ENCODE results near the gene ARHGAP26.

The ARHGAP26 gene, protein sequence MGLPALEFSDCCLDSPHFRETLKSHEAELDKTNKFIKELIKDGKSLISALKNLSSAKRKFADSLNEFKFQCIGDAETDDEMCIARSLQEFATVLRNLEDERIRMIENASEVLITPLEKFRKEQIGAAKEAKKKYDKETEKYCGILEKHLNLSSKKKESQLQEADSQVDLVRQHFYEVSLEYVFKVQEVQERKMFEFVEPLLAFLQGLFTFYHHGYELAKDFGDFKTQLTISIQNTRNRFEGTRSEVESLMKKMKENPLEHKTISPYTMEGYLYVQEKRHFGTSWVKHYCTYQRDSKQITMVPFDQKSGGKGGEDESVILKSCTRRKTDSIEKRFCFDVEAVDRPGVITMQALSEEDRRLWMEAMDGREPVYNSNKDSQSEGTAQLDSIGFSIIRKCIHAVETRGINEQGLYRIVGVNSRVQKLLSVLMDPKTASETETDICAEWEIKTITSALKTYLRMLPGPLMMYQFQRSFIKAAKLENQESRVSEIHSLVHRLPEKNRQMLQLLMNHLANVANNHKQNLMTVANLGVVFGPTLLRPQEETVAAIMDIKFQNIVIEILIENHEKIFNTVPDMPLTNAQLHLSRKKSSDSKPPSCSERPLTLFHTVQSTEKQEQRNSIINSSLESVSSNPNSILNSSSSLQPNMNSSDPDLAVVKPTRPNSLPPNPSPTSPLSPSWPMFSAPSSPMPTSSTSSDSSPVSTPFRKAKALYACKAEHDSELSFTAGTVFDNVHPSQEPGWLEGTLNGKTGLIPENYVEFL

DNA sequence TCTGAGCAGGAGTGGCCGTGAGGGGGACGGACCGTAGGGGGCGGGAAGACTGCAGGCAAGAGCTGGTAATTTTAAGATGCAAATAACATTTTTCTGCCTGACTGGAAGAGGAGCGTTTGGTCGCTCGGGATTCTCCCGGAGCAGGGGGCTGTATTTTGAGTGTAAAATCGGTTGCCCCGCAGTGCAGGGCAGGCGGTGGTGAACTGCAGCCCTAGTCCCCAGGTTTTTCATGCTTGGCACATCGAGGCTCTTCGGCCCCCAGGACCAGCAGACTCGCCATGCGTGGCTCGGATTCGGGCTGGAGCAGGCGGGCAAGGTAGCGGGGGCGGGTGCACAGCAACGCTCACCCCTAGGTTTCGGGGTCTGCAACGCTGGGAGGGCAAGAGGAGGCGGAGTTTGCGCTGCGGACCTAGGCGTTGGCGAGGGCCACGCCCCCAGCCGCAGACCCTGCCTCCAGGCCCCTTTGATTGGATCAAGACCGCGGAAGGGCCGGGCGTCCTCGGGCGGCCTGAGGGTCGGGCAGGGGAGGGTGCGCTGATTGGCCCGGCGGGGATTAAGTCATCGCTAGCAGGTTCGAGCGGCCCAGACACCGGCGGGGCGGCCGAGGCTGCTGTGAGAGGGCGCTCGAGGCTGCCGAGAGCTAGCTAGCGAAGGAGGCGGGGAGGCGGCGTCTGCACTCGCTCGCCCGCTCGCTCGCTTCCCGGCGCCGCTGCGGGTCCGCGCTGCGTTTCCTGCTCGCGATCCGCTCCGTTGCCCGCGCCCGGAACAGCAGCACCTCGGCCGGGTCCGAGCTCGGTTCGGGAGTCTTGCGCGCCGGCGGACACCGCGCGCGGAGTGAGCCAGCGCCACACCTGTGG is at the start of gene ARHGAP26:
ARHGAP26 (plus strand) TSS at position 585 of the 857 bp plus-strand sequence. CDS start 385 bp downstream, outside the sequence.
- peak; percentile 88 for DNase-seq (ENCODE audit: low read depth, low spot score)

DNA sequence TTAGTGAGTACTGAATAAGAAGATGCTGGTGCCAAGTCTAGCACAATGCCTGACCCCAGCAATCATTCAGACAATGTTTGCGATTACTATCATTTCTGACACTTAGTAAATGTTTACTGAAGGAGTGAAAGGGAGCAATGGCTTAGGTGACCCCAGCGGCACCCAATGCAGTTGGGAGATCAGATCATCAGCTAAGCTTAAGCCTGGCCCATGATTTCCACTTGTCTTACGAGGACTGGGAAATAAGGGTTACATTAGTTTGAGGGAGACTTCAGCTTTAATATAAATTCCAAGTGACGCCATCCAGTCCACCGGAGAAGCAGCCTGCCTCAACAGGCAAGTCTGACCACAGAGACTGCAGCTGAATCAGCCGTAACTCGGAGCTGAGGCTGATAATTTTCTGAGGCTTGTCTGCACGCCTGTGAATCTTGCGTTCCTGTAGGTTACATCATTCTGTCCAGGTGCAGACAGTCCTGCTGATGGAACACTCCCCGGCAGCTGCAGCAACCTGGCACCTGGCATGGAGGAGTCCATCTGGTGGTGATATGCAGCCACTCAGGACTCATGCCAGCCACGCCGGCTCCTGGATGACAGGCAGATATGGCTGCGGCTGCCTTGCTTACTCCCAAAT is 49.4 kb upstream of the ARHGAP26 start:
- no peak for DNase-seq (ENCODE audit: low read depth, low spot score)

GRCh38 chr5:142722146-142722545 is 48.0 kb upstream of the ARHGAP26 start:
- DNase-seq (ENCODE audit: low read depth, low spot score), result no peak

GRCh38 chr5:142722896-142723295 is 47.3 kb upstream of the ARHGAP26 start:
- DNase-seq (ENCODE audit: low read depth, low spot score), result no peak

DNA sequence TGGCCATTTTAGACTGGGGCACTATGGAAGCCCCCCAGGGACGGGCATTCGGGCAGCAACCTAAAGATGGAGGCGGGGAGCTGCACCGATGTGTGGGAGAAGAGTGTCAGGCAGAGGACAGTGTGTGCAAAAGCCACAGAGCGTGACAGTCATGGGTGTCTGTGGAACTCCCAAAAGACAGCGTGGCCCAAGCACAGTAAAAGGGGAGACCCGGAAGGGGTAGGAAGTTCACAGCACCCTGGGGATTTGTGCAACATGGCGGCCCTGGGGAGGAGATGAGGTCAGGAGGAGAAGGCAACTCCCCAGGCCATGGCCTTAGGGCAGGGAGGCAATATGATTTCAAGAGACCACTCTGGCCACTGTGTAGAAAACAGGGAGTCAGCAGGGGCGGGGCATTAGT is 45.4 kb upstream of the ARHGAP26 start:
- no peak for DNase-seq (ENCODE audit: low read depth, low spot score)

GRCh38 chr5:142725231-142726187 is 44.7 kb upstream of the ARHGAP26 start:
- DNase-seq (ENCODE audit: low read depth, low spot score), result no peak

DNA sequence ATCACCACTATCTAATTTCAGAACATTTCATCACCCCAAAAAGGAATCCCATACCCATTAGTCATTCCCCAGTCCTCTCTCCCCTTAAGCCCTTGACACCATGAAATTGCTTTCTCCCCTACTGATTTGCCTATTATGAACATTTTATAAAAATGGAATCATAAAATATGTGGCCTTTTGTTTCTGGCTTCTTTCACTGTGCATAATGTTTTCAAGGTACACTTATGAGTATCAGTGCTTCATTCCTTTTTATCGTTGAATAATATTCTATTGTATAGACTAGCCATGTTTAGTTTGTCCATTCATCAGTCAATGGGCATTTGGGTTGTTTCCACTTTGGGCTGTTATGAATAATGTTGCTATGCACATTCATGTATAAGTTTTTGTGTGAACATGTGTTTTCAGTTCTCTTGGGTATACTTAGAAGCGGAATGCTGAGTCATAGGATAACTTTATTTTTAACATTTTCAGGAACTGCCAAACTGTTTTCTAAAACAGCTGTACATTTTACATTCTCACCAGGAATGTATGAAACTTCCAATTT is 43.9 kb upstream of the ARHGAP26 start:
- peak; percentile 55 for DNase-seq (ENCODE audit: low read depth, low spot score)

DNA sequence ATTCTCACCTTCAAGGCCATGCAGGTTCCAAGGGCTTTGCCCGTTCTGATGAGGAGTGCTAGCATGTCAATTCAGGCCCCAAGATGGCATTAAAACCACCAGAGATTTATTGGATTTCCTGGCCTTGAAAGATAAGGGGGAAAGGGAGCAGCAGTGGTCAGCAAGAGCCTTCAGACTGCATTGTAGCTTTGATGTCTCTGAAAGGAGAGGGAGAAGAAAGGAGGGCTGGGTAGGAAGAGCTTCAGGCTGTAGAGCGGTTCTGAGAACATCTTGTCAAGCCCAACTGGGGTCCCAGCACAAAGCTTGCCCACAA is 42.5 kb upstream of the ARHGAP26 start:
- no peak for DNase-seq (ENCODE audit: low read depth, low spot score)

- no peak for DNase-seq (ENCODE audit: low read depth, low spot score)
Observed at GRCh38 chr5:142735323-142736246, 34.6 kb upstream of the ARHGAP26 start.

GRCh38 chr5:142736247-142736632 is 33.9 kb upstream of the ARHGAP26 start:
- no peak for DNase-seq (ENCODE audit: low read depth, low spot score)

- DNase-seq (ENCODE audit: low read depth, low spot score), result no peak
Observed at GRCh38 chr5:142737179-142737578, 33.0 kb upstream of the ARHGAP26 start.

DNA sequence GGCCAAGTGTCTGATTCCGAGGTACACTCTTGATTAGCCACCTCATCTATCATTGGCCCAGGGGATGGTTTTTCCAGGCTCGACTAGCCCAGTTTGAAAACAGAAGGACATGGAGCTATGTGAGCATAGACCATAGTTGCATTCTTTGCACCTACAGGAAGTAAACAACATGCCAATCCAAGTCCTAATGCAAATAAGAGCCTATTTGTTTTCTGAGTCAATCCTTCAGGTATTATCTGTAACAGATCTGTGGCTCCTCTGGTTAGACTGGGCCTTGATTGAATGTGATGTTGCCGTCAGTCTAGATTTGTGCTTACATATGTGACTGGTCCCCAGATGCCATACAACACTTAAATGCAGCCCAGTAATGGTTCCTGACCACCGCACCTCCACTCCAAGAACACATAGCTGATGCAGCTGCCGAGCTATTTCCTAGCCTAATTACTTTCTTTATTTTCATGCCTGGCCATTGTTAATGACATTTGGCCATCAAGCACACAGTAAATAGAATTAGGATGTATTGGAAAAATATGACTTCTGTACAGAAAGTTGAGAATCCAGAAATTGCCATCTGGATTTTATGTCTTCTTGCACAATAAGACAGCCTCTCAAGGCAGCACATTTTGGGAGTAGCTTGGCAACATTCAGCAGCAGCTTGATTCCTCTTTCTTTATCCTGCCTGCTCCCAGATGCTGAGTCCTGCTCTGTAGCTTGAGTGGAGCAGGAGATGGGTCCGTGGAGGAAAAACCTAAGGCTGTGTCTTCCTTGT is 29.5 kb upstream of the ARHGAP26 start:
- DNase-seq (ENCODE audit: low read depth, low spot score), result no peak

DNA sequence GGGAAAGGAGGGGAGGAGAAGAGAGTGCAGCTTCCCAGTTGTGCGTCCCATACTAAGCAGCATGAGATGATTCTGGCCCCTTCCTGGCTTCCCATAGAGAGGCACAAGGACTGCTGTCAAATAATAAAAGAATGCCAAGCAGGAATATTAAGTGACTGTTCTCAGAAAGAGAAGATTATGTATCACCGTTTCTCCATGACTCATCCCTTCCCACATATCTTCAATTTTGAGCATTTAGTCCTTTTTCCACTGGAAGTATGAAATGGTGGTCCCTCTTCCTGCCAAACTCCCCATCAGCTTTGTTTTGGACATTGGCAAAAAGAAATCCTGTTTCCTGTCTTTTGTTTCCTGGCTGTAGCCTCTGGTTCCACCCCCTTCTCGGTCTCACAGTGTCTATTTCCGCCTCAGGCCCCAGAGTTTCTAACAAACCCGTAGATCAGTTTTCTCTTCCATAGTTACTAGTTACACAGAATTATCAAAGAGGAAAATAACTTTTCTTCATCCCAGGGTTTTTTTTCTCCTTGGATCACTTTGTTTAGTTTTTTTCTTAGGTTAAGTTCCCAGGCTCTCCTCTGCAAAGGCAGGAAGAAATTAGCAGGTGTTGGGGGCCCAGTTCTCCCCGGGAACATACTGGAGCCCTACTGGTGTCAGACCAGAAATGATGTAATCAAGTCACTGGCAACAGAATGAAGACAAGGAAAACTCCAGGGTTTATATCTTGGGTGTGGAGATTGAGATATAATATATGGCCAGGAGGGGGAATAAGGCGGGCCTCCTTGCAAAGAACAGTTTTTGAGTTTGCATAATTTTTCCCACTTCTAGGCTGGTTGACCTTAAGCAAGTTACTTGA is 26.4 kb upstream of the ARHGAP26 start:
- DNase-seq (ENCODE audit: low read depth, low spot score), result no peak

DNA sequence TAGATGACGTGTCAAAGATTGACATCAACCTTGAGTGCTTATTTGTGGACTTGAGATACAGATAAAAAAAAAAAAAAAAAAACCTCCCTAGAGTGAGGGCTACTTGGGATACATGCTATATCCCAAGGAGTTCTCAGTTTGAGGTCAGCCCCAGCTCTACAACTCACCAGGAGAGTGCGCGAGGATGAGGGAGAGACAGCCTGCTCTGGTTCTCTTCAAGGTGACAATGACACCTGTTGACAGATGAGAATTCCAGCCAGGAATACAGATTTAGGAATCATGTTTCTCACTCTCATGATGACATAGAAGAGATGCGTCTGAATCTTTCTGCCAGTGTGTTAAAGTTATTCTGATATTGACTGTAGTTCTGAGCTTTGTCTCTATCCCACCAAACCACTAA is 24.9 kb upstream of the ARHGAP26 start:
- no peak for DNase-seq (ENCODE audit: low read depth, low spot score)

DNA sequence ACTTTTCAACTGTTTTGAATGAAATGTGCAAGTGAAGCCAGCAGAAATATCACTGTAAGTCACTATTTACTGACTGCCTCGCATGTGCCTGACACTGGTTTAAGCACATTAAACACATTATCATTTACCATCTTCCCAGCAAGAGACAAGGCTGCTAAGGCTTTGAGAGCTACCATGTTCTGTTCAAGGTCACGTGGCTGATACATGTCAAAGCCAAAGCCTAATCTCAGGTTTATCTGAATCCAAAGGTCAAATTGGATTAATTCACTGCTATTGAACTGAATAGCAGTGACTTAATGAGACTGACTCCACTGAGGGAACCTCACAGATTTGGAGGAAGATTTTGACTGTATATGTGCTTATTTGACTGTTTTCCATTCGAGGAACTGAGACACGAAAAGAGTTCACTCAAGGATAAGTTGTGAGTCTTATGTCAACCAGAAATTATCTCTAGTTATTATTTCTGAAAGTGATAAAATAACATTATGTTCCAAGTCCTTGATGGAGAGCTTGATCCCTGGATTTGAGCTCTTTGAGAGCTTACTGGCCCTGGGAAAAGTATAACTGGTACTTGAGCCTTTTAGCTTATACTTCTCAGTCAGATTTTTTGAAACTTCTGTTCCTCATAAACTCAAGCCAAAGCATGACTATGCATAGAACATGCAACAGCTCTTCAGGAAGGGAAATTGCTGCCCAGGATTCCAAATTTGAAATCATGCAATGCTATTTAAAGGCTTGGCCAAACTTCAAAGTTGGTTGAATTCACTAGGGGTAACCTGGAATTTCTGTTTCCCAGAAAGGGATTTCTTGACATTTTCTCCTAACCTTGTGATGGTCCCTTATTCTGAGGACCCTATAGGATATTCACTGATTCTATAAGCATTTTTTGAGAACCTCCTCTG is 23.4 kb upstream of the ARHGAP26 start:
- DNase-seq (ENCODE audit: low read depth, low spot score), result no peak

GRCh38 chr5:142748132-142748531 is 22.0 kb upstream of the ARHGAP26 start:
- no peak for DNase-seq (ENCODE audit: low read depth, low spot score)
